Myocyte (in vitro differentiated cells): ENCODE results near the gene XBP1. TPM values are rescaled to one million over a fixed set of nuclear protein-coding genes. Genes with fewer than 3 reads are reported as not detected.
"Not testable (repeated sequence)": the region's sequence is repeated elsewhere in the genome, so short reads cannot be mapped to it uniquely, and the experiment has no call there.

Source experiments
- DNase-seq: peaks from one replicate; pipeline ENCODE4 v3.0.0-alpha.2; 2012; ENCODE audit warnings: low read depth
- total RNA-seq: library from RNA; depleted of rRNA; stranded (reverse); fragments of >200 nt; gene quantifications from 2 replicates; pipeline ENCODE4 v1.2.3, GENCODE V29; 2014

XBP1 gene
- total RNA-seq, 1 donor from 2014 or later = 224 TPM

GRCh38 chr22:28754512-28754911, 45.9 kb downstream of the XBP1 start:
- not testable (repeated sequence) for DNase-seq

GRCh38 chr22:28750471-28750881, 49.9 kb downstream of the XBP1 start:
- no peak for DNase-seq

Other genes starting within 250 kb of the XBP1 start
- 3.2 and 5.9 TPM in 2 replicates for gene TTC28, start 120.7 kb downstream of the XBP1 start, total RNA-seq
- 6.6 and 10.9 TPM in 2 replicates for gene CHEK2, start 58.7 kb downstream of the XBP1 start, total RNA-seq
- 15.6 and 20.8 TPM in 2 replicates for gene HSCB, start 58.5 kb downstream of the XBP1 start, total RNA-seq
- gene CCDC117, start 27.9 kb downstream of the XBP1 start, total RNA-seq = 35.1 and 37.1 TPM in 2 replicates
- 12.3 and 13.9 TPM in 2 replicates for gene ZNRF3, start 83.0 kb upstream of the XBP1 start, total RNA-seq